GM19193 (cell line): ENCODE data around the gene NOXO1.
A peak's percentile ranks its signal among the peaks of the same experiment; 100 is the strongest.

ENCODE experiments used
- POLR2A ChIP-seq: IDR thresholded peaks from 4 replicates; pipeline ENCODE4 v1.6.1; 2011; ENCODE audit not compliant: insufficient read depth, insufficient read length; ENCODE audit errors: extremely low read depth

NOXO1 gene

GRCh38 chr16:2019921-2020831 lies 38.9 kb upstream of the NOXO1 start:
- no peak for TF ChIP-seq POLR2A

- TF ChIP-seq POLR2A = no peak
Measured at GRCh38 chr16:2019518-2019920, 38.2 kb upstream of the NOXO1 start, which contains the start of gene NPW. NPW (plus strand) TSS chr16:2019785.

GRCh38 chr16:2016407-2016922 lies 35.2 kb upstream of the NOXO1 start:
- TF ChIP-seq POLR2A = no peak

- TF ChIP-seq POLR2A = no peak
Measured at GRCh38 chr16:2015947-2016208, 34.6 kb upstream of the NOXO1 start.

GRCh38 chr16:2015117-2015946 lies 34.1 kb upstream of the NOXO1 start:
- TF ChIP-seq POLR2A = no peak

GRCh38 chr16:2013527-2013926 lies 32.3 kb upstream of the NOXO1 start:
- TF ChIP-seq POLR2A = no peak

DNA sequence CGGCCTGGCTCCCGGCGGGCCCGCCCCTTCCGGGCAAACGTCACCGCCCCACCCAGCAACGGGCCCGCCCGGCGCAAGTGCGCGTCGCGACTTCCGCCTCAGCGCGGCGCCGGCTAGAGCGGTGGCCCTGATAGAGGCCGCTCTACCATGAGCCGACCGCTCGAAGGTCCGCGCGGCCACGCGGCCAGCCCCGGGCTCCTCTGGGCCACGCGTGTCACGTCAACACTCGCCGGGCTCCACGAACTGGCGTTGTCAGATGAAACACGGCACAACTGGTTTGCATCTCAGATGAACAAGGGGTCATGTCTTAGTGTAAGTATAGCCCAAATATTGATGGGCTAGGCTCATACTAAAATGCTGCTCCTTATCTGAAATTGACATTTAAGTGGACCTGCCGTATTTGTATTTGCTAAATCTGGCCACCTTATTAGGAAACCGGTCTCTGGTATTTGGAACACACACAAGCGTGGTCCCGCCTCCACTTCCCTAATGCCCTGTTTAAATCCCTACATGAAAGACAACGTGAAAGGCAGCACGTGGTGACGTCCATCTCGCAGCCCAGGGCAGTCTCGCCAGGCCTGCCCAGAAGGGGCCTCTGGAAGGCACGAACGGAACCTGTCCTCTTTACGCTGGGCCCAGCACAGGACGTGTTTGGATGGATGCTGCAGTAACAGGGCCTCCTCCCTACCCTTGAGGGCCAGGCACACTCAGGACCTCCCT lies 28.7 kb upstream of the NOXO1 start, which contains the start of gene ZNF598:
Gene ZNF598, minus strand, starts transcription at position 31 of the 720 bp plus-strand sequence.
- peak; percentile 97 for TF ChIP-seq POLR2A

GRCh38 chr16:2009164-2009711 lies 28.0 kb upstream of the NOXO1 start:
- no peak for TF ChIP-seq POLR2A

DNA sequence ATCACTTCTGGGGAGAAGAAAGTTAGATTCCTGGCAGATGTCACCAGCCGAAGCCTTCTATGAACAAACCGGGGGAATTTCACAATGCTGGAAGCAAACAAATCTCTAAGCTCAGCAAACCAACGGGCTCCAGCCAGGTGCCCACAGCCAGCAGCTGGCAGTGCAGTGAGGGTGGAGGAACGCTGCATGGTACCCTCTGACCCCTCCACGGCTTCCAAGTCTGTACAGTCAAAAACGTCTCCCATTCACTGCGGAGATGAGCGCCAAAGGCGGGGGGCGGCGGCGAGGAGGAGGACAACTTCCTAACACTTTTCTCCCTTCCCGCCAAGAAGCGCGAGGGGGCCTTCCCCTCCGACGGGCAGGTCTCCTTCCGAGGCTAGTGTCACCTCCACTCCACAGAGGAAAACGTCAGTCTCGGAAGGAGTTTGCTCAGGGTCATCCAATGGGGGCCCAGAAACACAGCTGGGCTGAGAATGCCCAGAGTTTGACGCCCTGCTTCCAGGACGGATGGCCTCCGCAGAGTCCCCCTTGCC lies 27.4 kb upstream of the NOXO1 start:
- no peak for TF ChIP-seq POLR2A

GRCh38 chr16:2008009-2008526 lies 26.8 kb upstream of the NOXO1 start:
- peak; percentile 30 for TF ChIP-seq POLR2A

- no peak for TF ChIP-seq POLR2A
Measured at GRCh38 chr16:2007081-2007836, 26.0 kb upstream of the NOXO1 start.

DNA sequence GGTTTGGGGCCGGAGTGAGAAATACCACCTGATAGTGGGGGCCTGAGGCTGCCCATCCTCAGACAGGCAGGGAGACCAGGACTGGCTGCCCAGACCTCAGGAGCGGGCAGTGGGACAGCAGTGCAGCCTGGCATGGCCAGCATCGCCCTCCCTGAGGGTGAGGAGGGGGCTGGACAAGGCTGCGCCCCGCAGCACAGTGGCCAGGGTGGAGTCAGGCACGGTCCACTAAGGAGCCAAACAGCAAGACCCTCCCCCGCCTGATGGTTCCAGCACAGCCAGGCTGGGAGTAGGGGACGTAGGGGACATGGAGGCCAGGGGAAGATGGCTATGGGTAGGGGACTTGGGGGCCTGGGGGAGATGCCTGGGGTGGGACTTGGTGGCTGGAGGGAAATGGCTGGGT lies 25.0 kb upstream of the NOXO1 start:
- no peak for TF ChIP-seq POLR2A

- TF ChIP-seq POLR2A = no peak
Measured at GRCh38 chr16:2005646-2006045, 24.4 kb upstream of the NOXO1 start.
